ENCODE data around the gene HMGB4. TPM values are rescaled to one million over a fixed set of nuclear protein-coding genes. Genes with fewer than 3 reads are reported as not detected.

Gene HMGB4
- total and polyA plus RNA-seq, 7 donors = not detected

- Histone ChIP-seq H3K9me3 (no peaks in the 10 kb centered on the region), H3K4me1 (no peaks in the 10 kb centered on the region), H3K36me3 (ENCODE audit: insufficient read depth in 1 of 2, low read depth in 1 of 2) (no peaks in the 10 kb centered on the region), H3K27me3 (ENCODE audit: insufficient read depth in 3 of 3, low read length in 2 of 3) (peaks cover 0 to 1% (median 0%) of the 10 kb centered on the region in 3 donors), H3K27ac (no peak overlapping the region), H3K4me3 (no peak overlapping the region)
- 13 to 30% (median 27%) methylated on average over 3 of the region's 3 CpGs for WGBS, 3 donors
- DNase-seq (no peak), ATAC-seq (peak; percentile 36 to 66 (median 52))
- no peak for TF ChIP-seq CTCF (IDR thresholded peaks at IDR 0.05)
- intact Hi-C loops (cut with DNase I) = no loop called here
Observed at GRCh38 chr1:33893147-33893830, 29.4 kb downstream of the HMGB4 start.

GRCh38 chr1:33895396-33895795 is 31.5 kb downstream of the HMGB4 start:
- TF ChIP-seq CTCF (IDR thresholded peaks at IDR 0.05) = no peak
- ATAC-seq (no peak), DNase-seq (no peak)
- intact Hi-C loops (cut with DNase I) = no loop called here
- Histone ChIP-seq H3K27ac (no peak overlapping the region), H3K36me3 (ENCODE audit: insufficient read depth in 1 of 2, low read depth in 1 of 2) (no peaks in the 10 kb centered on the region), H3K9me3 (no peaks in the 10 kb centered on the region), H3K27me3 (ENCODE audit: insufficient read depth in 3 of 3, low read length in 2 of 3) (peaks cover 0 to 1% (median 0%) of the 10 kb centered on the region in 3 donors), H3K4me3 (no peak overlapping the region), H3K4me1 (no peaks in the 10 kb centered on the region)
- 85 to 89% (median 86%) methylated on average over 8 of the region's 8 CpGs for WGBS, 3 donors

GRCh38 chr1:33895976-33896375 is 32.1 kb downstream of the HMGB4 start:
- intact Hi-C loops (cut with DNase I) = no loop called here
- Histone ChIP-seq H3K27ac (no peak overlapping the region), H3K36me3 (ENCODE audit: insufficient read depth in 1 of 2, low read depth in 1 of 2) (no peaks in the 10 kb centered on the region), H3K9me3 (no peaks in the 10 kb centered on the region), H3K4me1 (no peaks in the 10 kb centered on the region), H3K27me3 (ENCODE audit: insufficient read depth in 3 of 3, low read length in 2 of 3) (peaks cover 0 to 1% (median 0%) of the 10 kb centered on the region in 3 donors), H3K4me3 (no peak overlapping the region)
- DNase-seq (no peak), ATAC-seq (no peak)
- WGBS, 3 donors = 86 to 91% (median 87%) methylated on average over 2 of the region's 2 CpGs
- no peak for TF ChIP-seq CTCF (IDR thresholded peaks at IDR 0.05)

- Histone ChIP-seq H3K4me1 (no peaks in the 10 kb centered on the region), H3K27me3 (ENCODE audit: insufficient read depth in 3 of 3, low read length in 2 of 3) (peaks cover 0 to 1% (median 0%) of the 10 kb centered on the region in 3 donors), H3K36me3 (ENCODE audit: insufficient read depth in 1 of 2, low read depth in 1 of 2) (no peaks in the 10 kb centered on the region), H3K9me3 (no peaks in the 10 kb centered on the region), H3K4me3 (no peak overlapping the region), H3K27ac (no peak overlapping the region)
- peak in 1 of 2 donors; percentile 51 for DNase-seq
- peak in 1 of 4 donors; percentile 49 for ATAC-seq
- WGBS, 3 donors = 49 to 56% (median 56%) methylated on average over 5 of the region's 5 CpGs
- intact Hi-C loops (cut with DNase I) = no loop called here
- no peak for TF ChIP-seq CTCF (IDR thresholded peaks at IDR 0.05)
Observed at GRCh38 chr1:33897092-33897725, 33.3 kb downstream of the HMGB4 start.
